GM08714 (cell line): ENCODE measurements around the gene HNRNPM.
A peak's percentile ranks its signal among the peaks of the same experiment; 100 is the strongest.

Source experiments
- H3K4me3 ChIP-seq: fragments of 200-500 bp; sonication (Bioruptor generic); 2 replicates; pipeline ENCODE4 v1.5.1; 2014; ENCODE audit warnings: mild to moderate bottlenecking, low read length, inconsistent platforms
- ZNF274 ChIP-seq: IDR thresholded peaks from 2 replicates; pipeline ENCODE4 v1.6.1; 2012; ENCODE audit warnings: mild to moderate bottlenecking, low read depth, low read length

Gene HNRNPM

GRCh38 chr19:8513687-8514504, 69.1 kb downstream of the HNRNPM start, which contains the start of gene ZNF414:
ZNF414 (minus strand) TSS chr19:8514167; CDS start chr19:8514046, 121 bp downstream.
- no peak for TF ChIP-seq ZNF274
- peak within 1 kb of the TSS; percentile 56; the same call in 1 of the 2 replicates for H3K4me3 ChIP-seq

- peak overlapping the region; percentile 56; the same call in 1 of the 2 replicates for H3K4me3 ChIP-seq
These were observed 69.8 kb downstream of the HNRNPM start for GRCh38 chr19:8514505-8515009.

- no peak overlapping the region for H3K4me3 ChIP-seq
- TF ChIP-seq ZNF274 = no peak
These were observed 70.5 kb downstream of the HNRNPM start for GRCh38 chr19:8515317-8515716.

GRCh38 chr19:8517551-8518442, 73.0 kb downstream of the HNRNPM start:
- no peak overlapping the region for H3K4me3 ChIP-seq
- no peak for TF ChIP-seq ZNF274

- no peak overlapping the region for H3K4me3 ChIP-seq
- TF ChIP-seq ZNF274 = no peak
These were observed 73.8 kb downstream of the HNRNPM start for GRCh38 chr19:8518536-8518935.

- TF ChIP-seq ZNF274 = no peak
- no peak overlapping the region for H3K4me3 ChIP-seq
These were observed 74.6 kb downstream of the HNRNPM start for GRCh38 chr19:8519388-8519787.

- no peak overlapping the region for H3K4me3 ChIP-seq
- TF ChIP-seq ZNF274 = no peak
These were observed 80.6 kb downstream of the HNRNPM start for GRCh38 chr19:8525401-8525684.

GRCh38 chr19:8526345-8527091, 81.7 kb downstream of the HNRNPM start:
- peak overlapping the region; percentile 23; the same call in 1 of the 2 replicates for H3K4me3 ChIP-seq
- TF ChIP-seq ZNF274 = no peak

- TF ChIP-seq ZNF274 = no peak
These were observed 83.7 kb downstream of the HNRNPM start for GRCh38 chr19:8528500-8528899.

GRCh38 chr19:8529369-8530006, 84.7 kb downstream of the HNRNPM start:
- H3K4me3 ChIP-seq = no peak overlapping the region
- no peak for TF ChIP-seq ZNF274

More at GRCh38 chr19:8528500-8528899, 83.7 kb downstream of the HNRNPM start:
- H3K4me3 ChIP-seq = no peak overlapping the region

- H3K4me3 ChIP-seq = no peak overlapping the region
- no peak for TF ChIP-seq ZNF274
These were observed 85.4 kb downstream of the HNRNPM start for GRCh38 chr19:8530061-8530679.

GRCh38 chr19:8531470-8531869, 86.7 kb downstream of the HNRNPM start:
- H3K4me3 ChIP-seq = no peak overlapping the region
- TF ChIP-seq ZNF274 = no peak

GRCh38 chr19:8532225-8532624, 87.5 kb downstream of the HNRNPM start:
- H3K4me3 ChIP-seq = no peak overlapping the region
- no peak for TF ChIP-seq ZNF274
